ENCODE measurements around the gene LGSN.

DNA sequence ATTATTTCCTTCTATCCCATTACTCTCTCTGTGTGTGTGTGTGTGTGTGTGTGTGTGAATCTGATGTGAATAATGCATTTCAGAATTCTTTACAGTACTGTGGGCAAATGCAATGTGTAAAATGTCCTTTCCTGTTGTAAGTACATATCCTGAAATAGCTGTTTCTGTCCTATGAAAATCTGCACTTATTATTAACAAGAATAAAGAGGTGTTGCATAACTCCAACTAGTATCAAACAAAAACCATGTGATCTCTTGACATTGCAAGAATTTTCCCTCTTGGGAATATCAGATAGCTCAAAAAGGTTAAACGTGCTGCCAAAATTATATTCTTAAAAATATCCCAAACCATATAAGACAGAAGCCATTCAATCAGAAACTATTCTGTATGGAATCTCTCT, 52.0 kb downstream of the LGSN start:
- TF ChIP-seq POLR2A (IDR thresholded peaks at IDR 0.05) (no peak), EP300 (IDR thresholded peaks at IDR 0.05) (no peak)
